Astrocyte (in vitro differentiated cells and primary cell): ENCODE measurements around the gene OPRL1. TPM values are rescaled to one million over a fixed set of nuclear protein-coding genes. Genes with fewer than 3 reads are reported as not detected.

Experiments
- DNase-seq: peaks from one replicate; pipeline ENCODE4 v3.0.0-alpha.2; 2010; ENCODE audit warnings: low read depth
- FAIRE-seq: peaks from 2 replicates; lab custom pipeline; 2011; peaks lifted over from hg19 to GRCh38; lab: Jason Lieb, UNC
- H2AFZ ChIP-seq: 2 replicates; pipeline ENCODE4 v1.6.0; 2012; ENCODE audit warnings: low read depth, low read length, inconsistent platforms
- H3K27ac ChIP-seq: 2 replicates; pipeline ENCODE4 v1.5.1; 2011; ENCODE audit warnings: low read depth, low read length, inconsistent platforms
- H3K27me3 ChIP-seq: 2 replicates; pipeline ENCODE4 v1.6.0; 2011; ENCODE audit warnings: low read length, inconsistent platforms; ENCODE audit not compliant: insufficient read depth
- H3K36me3 ChIP-seq: 2 replicates; pipeline ENCODE4 v1.5.1; 2011; ENCODE audit warnings: low read length, inconsistent platforms; ENCODE audit not compliant: insufficient read depth
- H3K4me1 ChIP-seq: 2 replicates; pipeline ENCODE4 v1.5.1; 2011; ENCODE audit warnings: low read length, inconsistent platforms; ENCODE audit not compliant: insufficient read depth
- H3K4me2 ChIP-seq: 2 replicates; pipeline ENCODE4 v1.6.0; 2012; ENCODE audit warnings: low read length, inconsistent platforms
- H3K4me3 ChIP-seq: 2 replicates; pipeline ENCODE4 v1.5.1; 2011; ENCODE audit warnings: low read depth, mild to moderate bottlenecking, low read length, inconsistent platforms; ENCODE audit not compliant: insufficient read depth
- H3K79me2 ChIP-seq: 2 replicates; pipeline ENCODE4 v1.6.0; 2012; ENCODE audit warnings: mild to moderate bottlenecking, low read length, inconsistent platforms; ENCODE audit not compliant: insufficient read depth
- H3K9ac ChIP-seq: 2 replicates; pipeline ENCODE4 v1.6.0; 2012; ENCODE audit warnings: mild to moderate bottlenecking, low read length, inconsistent platforms
- H3K9me3 ChIP-seq: 2 replicates; pipeline ENCODE4 v1.5.1; 2012; ENCODE audit warnings: low read depth, mild to moderate bottlenecking, low read length, inconsistent platforms; ENCODE audit not compliant: insufficient read depth
- H4K20me1 ChIP-seq: 2 replicates; pipeline ENCODE4 v1.6.0; 2012; ENCODE audit warnings: low read length, inconsistent platforms; ENCODE audit not compliant: insufficient read depth
- H3K27ac Mint-ChIP-seq: one replicate; pipeline ENCODE4 v1.8.0; 2021; ENCODE audit warnings: mild to moderate bottlenecking, mixed read lengths; ENCODE audit not compliant: unreplicated experiment
- H3K27me3 Mint-ChIP-seq: one replicate; pipeline ENCODE4 v1.8.0; 2021; ENCODE audit warnings: low read depth, mixed read lengths; ENCODE audit not compliant: unreplicated experiment
- H3K36me3 Mint-ChIP-seq: one replicate; pipeline ENCODE4 v1.8.0; 2021; ENCODE audit warnings: low read depth, mixed read lengths; ENCODE audit not compliant: unreplicated experiment
- H3K4me1 Mint-ChIP-seq: one replicate; pipeline ENCODE4 v1.8.0; 2021; ENCODE audit warnings: low read depth, mixed read lengths; ENCODE audit not compliant: unreplicated experiment
- H3K4me3 Mint-ChIP-seq: one replicate; pipeline ENCODE4 v1.8.0; 2021; ENCODE audit warnings: mild to moderate bottlenecking, moderate library complexity, mixed read lengths; ENCODE audit not compliant: unreplicated experiment
- H3K9me3 Mint-ChIP-seq: one replicate; pipeline ENCODE4 v1.8.0; 2021; ENCODE audit warnings: mild to moderate bottlenecking, mixed read lengths; ENCODE audit not compliant: unreplicated experiment
- EZH2 ChIP-seq: IDR thresholded peaks from 2 replicates; pipeline ENCODE4 v1.6.1; 2012; ENCODE audit warnings: mild to moderate bottlenecking, low read length, inconsistent platforms; ENCODE audit not compliant: insufficient read depth
- total RNA-seq: library from RNA; stranded (reverse); gene quantifications from 2 replicates; pipeline ENCODE4 v1.2.1, GENCODE V29; 2021
- TF ChIP-seq, protein P1 (sequence below): IDR thresholded peaks from 2 replicates; pipeline ENCODE4 v1.5.1; 2011; ENCODE audit warnings: low read depth, mild to moderate bottlenecking, inconsistent platforms, low read length, moderate library complexity; ENCODE audit not compliant: insufficient read depth

Gene OPRL1
- total RNA-seq, 1 donor from 2014 or later = 2.8 TPM

DNA sequence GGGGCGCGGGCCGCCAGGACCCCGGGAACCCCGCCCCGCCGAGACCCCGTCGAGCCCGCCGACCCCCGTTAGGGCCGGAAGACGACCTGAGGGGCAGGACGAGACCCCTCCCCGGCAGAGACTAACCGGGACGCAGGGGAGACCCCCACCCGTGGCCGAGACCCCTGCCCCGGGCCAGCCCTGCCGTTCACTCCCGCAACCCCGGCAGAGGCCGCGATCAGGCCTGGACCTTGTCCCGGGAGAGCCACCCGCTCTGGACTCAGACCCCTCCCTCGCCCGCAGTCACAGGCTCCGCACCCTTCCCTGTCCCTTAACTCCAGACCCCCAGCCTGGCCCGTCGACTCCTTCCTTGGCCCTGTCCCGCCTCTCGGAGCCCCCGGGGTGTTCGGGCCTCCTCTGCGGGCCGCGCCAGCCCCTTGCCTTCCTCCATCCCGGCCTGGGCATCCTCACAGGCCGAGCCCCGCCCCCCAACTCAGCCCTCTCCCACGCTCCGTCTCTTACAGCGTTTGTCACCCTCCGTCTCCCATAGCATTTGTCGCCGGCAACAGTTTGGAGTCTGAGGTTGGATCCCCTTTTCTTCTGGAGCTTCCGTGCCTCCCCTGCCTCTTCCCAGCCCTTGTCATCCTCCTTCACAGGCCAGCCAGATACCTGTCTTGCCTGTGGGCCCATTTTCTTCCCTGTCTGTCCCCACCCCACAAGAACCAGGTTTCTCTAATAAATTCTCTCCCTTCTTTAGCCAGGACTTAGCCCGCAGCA, 16.3 kb upstream of the OPRL1 start:
- Histone ChIP-seq H3K9ac (peak overlapping the region; percentile 86), H3K4me1 (peaks cover 31% of the 10 kb centered on the region), H4K20me1 (peaks cover 26% of the 10 kb centered on the region), H3K4me3 (peak overlapping the region; percentile 79), H2AFZ (peak overlapping the region; percentile 58), H3K9me3 (no peaks in the 10 kb centered on the region), H3K27ac (peak overlapping the region; percentile 20), H3K27me3 (peaks cover 4% of the 10 kb centered on the region), H3K4me2 (peak overlapping the region; percentile 92), H3K79me2 (peaks cover 5% of the 10 kb centered on the region), H3K36me3 (no peaks in the 10 kb centered on the region)
- peak overlapping the region; percentile 95 for H3K27ac Mint-ChIP-seq
- peak overlapping the region; percentile 96 for H3K4me3 Mint-ChIP-seq
- TF ChIP-seq, protein P1, sequence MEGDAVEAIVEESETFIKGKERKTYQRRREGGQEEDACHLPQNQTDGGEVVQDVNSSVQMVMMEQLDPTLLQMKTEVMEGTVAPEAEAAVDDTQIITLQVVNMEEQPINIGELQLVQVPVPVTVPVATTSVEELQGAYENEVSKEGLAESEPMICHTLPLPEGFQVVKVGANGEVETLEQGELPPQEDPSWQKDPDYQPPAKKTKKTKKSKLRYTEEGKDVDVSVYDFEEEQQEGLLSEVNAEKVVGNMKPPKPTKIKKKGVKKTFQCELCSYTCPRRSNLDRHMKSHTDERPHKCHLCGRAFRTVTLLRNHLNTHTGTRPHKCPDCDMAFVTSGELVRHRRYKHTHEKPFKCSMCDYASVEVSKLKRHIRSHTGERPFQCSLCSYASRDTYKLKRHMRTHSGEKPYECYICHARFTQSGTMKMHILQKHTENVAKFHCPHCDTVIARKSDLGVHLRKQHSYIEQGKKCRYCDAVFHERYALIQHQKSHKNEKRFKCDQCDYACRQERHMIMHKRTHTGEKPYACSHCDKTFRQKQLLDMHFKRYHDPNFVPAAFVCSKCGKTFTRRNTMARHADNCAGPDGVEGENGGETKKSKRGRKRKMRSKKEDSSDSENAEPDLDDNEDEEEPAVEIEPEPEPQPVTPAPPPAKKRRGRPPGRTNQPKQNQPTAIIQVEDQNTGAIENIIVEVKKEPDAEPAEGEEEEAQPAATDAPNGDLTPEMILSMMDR = no peak
- no peak for TF ChIP-seq EZH2
- peaks cover 4% of the 10 kb centered on the region for H3K27me3 Mint-ChIP-seq
- H3K4me1 Mint-ChIP-seq = peaks cover 18% of the 10 kb centered on the region
- peaks cover 2% of the 10 kb centered on the region for H3K36me3 Mint-ChIP-seq
- FAIRE-seq (no peak), DNase-seq (no peak)
- H3K9me3 Mint-ChIP-seq = no peaks in the 10 kb centered on the region

GRCh38 chr20:64064145-64064698, 15.7 kb upstream of the OPRL1 start:
- peaks cover 26% of the 10 kb centered on the region for H4K20me1 ChIP-seq
- H3K36me3 Mint-ChIP-seq = peaks cover 2% of the 10 kb centered on the region
- H3K9me3 Mint-ChIP-seq = no peaks in the 10 kb centered on the region
- peak overlapping the region; percentile 86 for H3K9ac ChIP-seq
- H3K27me3 Mint-ChIP-seq = peaks cover 4% of the 10 kb centered on the region
- H3K4me1 Mint-ChIP-seq = peaks cover 18% of the 10 kb centered on the region
- TF ChIP-seq, protein P1 = no peak
- no peak for TF ChIP-seq EZH2
- peak overlapping the region; percentile 96 for H3K4me3 Mint-ChIP-seq
- H3K9me3 ChIP-seq = no peaks in the 10 kb centered on the region
- peak overlapping the region; percentile 79 for H3K4me3 ChIP-seq
- H3K4me1 ChIP-seq = peaks cover 31% of the 10 kb centered on the region
- peak overlapping the region; percentile 92 for H3K4me2 ChIP-seq
- H3K27ac ChIP-seq = no peak overlapping the region
- H2AFZ ChIP-seq = no peak overlapping the region
- no peaks in the 10 kb centered on the region for H3K36me3 ChIP-seq
- H3K27ac Mint-ChIP-seq = peak overlapping the region; percentile 95
- FAIRE-seq (no peak), DNase-seq (peak; percentile 38)
- H3K27me3 ChIP-seq = peaks cover 4% of the 10 kb centered on the region
- H3K79me2 ChIP-seq = peaks cover 5% of the 10 kb centered on the region
